Stomach (tissue), 9 donors: ENCODE data around the gene ADAD2. TPM values are rescaled to one million over a fixed set of nuclear protein-coding genes. Genes with fewer than 3 reads are reported as not detected.

Experiments
- DNase-seq, 2 donors: peaks; one replicate each; pipeline versions ENCODE4 v3.0.0 to v3.0.0-alpha.2; 2013 to 2019
- H3K27ac ChIP-seq, 5 donors: fragments of 200-600 bp in 4 of 5; sonication (generic) in 4 of 5; one replicate each; pipeline ENCODE4 v1.5.1; 2013 to 2019; ENCODE audit warnings: mild to moderate bottlenecking in 1 of 5, moderate library complexity in 1 of 5
- H3K27me3 ChIP-seq, 3 donors: fragments of 200-600 bp; sonication (generic); one replicate each; pipeline ENCODE4 v1.5.1; 2017 to 2019; ENCODE audit warnings: mixed run types in 1 of 3
- H3K36me3 ChIP-seq, 4 donors: fragments of 200-600 bp; sonication (generic); 1 replicate in 3 of 4; 2 replicates in 1 of 4; pipeline ENCODE4 v1.5.1; 2016 to 2019
- H3K4me1 ChIP-seq, 4 donors: fragments of 200-600 bp; sonication (generic); one replicate each; pipeline ENCODE4 v1.5.1; 2016 to 2019
- H3K4me3 ChIP-seq, 4 donors: fragments of 200-600 bp; sonication (generic) in 3 of 4; one replicate each; pipeline ENCODE4 v1.5.1; 2016 to 2019; ENCODE audit warnings: mild to moderate bottlenecking in 1 of 4
- H3K9me3 ChIP-seq, 4 donors: fragments of 200-600 bp; sonication (generic); one replicate each; pipeline ENCODE4 v1.5.1; 2016 to 2019
- EP300 ChIP-seq: sonication (generic); formaldehyde crosslinking; IDR thresholded peaks from one replicate; pipeline ENCODE4 v1.6.1; 2017; ENCODE audit warnings: antibody characterized with exemption
- POLR2A ChIP-seq, 4 donors: fragments of 450-650 bp; IDR thresholded peaks; one replicate each; pipeline ENCODE4 v1.6.1; 2016; ENCODE audit warnings: antibody characterized with exemption in 4 of 4, control low read depth in 2 of 4, mild to moderate bottlenecking in 1 of 4, moderate library complexity in 1 of 4
- POLR2AphosphoS5 ChIP-seq, 3 donors: sonication (generic); formaldehyde crosslinking; IDR thresholded peaks; one replicate each; pipeline ENCODE4 v1.6.1; 2016; ENCODE audit warnings: antibody characterized with exemption in 3 of 3
- WGBS, 5 donors: extraction: QIAGEN DNeasy Blood & Tissue Kit in 3 of 5; methylation state at CpG; one replicate each; pipeline versions ENCODE4 v1.1.5 to v1.1.7; 2013 to 2018; 5-methylcytosine and 5-hydroxymethylcytosine counted together
- intact Hi-C: fragments of 100-400 bp; cut with DNase I; formaldehyde crosslinking; loops from one replicate; pipeline ENCODE4 v1.15.1; 2023; ENCODE audit warnings: low total_unique reads
- polyA plus RNA-seq, 3 donors: library from polyadenylated mRNA; stranded (reverse); fragments of 200-250 nt; gene quantifications; one replicate each; pipeline ENCODE4 v1.2.3, GENCODE V29; 2013
- total RNA-seq, 5 donors: library from RNA; depleted of rRNA; stranded (reverse); fragments of >200 nt; gene quantifications; one replicate each; pipeline versions ENCODE4 v1.1.0 to v1.2.3, GENCODE V29; 2014 to 2016
- TF ChIP-seq, protein P1 (sequence below), 7 experiments: fragments of 450-650 bp in 4 of 7; fragments of 200-600 bp in 3 of 7; sonication (generic) in 3 of 7; IDR thresholded peaks; one replicate each; pipeline ENCODE4 v1.5.1; 2016 to 2019; ENCODE audit warnings: antibody characterized with exemption in 7 of 7, control low read depth in 2 of 7, mild to moderate bottlenecking in 1 of 7
- donor health status: healthy with polysubstance abuse.
- donor health status: Bipolar disorder and iron deficiency.
- donor health status: healthy.

ADAD2 gene
- total and polyA plus RNA-seq, 8 donors, result 0.18 to 4.3 (median 2.5) TPM; not detected in 4

DNA sequence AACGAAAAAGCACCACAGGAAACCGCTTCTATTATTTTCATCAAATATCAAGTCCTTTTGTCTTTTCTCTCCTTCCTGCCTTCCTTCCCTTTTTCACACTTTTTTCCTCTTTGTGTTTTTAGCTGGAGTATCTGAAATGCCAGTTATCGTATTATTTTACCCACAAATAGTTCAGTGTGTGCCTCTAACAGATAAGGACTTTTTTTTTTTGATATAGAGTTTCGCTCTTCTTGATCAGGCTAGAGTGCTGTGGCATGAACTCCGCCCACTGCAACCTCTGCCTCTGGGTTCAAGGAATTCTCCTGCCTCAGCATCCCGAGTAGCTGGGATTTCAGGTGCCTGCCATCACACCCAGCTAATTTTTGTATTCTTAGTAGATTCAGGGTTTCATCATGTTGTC, 35.2 kb upstream of the ADAD2 start:
- intact Hi-C loops, result no loop called here
- no peaks in the 10 kb centered on the region for H3K9me3 ChIP-seq
- peaks cover 0 to 32% (median 13%) of the 10 kb centered on the region in 3 donors for H3K27me3 ChIP-seq
- H3K36me3 ChIP-seq, result no peaks in the 10 kb centered on the region
- DNase-seq, result no peak
- WGBS, 5 donors, result 78 to 92% (median 85%) methylated on average over 6 of the region's 6 CpGs
- H3K4me3 ChIP-seq, result no peak overlapping the region
- H3K27ac ChIP-seq, result no peak overlapping the region
- H3K4me1 ChIP-seq, result no peaks in the 10 kb centered on the region
- TF ChIP-seq EP300 (no peak), POLR2A (IDR thresholded peaks at IDR 0.05) (no peak), POLR2AphosphoS5 (IDR thresholded peaks at IDR 0.05) (no peak)
- TF ChIP-seq, protein P1, sequence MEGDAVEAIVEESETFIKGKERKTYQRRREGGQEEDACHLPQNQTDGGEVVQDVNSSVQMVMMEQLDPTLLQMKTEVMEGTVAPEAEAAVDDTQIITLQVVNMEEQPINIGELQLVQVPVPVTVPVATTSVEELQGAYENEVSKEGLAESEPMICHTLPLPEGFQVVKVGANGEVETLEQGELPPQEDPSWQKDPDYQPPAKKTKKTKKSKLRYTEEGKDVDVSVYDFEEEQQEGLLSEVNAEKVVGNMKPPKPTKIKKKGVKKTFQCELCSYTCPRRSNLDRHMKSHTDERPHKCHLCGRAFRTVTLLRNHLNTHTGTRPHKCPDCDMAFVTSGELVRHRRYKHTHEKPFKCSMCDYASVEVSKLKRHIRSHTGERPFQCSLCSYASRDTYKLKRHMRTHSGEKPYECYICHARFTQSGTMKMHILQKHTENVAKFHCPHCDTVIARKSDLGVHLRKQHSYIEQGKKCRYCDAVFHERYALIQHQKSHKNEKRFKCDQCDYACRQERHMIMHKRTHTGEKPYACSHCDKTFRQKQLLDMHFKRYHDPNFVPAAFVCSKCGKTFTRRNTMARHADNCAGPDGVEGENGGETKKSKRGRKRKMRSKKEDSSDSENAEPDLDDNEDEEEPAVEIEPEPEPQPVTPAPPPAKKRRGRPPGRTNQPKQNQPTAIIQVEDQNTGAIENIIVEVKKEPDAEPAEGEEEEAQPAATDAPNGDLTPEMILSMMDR (IDR thresholded peaks at IDR 0.05), result no peak

DNA sequence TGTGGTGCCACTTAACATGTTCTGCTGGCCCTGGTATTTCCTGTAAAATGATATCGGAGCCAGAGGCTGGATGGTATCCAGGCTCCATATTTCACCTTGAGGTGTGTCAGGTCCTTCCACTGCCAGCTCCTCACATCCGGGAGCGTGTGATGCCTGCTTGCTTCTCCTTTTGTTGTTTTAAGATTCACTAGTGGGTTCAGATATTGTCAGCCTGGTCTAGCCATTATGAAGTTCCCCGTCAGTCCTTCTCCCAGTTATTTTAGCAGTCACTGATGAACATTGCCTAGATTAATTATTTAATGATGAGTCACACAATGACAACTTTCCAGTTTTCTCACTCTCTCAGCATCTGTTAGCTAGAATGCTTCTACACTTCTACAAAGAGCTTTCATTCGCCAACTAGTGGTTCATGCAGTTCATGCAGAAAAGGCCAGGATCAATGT, 34.6 kb upstream of the ADAD2 start:
- no peak overlapping the region for H3K4me3 ChIP-seq
- no peaks in the 10 kb centered on the region for H3K36me3 ChIP-seq
- H3K4me1 ChIP-seq, result no peaks in the 10 kb centered on the region
- TF ChIP-seq, protein P1 (IDR thresholded peaks at IDR 0.05), result no peak
- TF ChIP-seq EP300, result no peak
- TF ChIP-seq POLR2AphosphoS5 (IDR thresholded peaks at IDR 0.05), result no peak
- no peak for TF ChIP-seq POLR2A (IDR thresholded peaks at IDR 0.05)
- no peak overlapping the region for H3K27ac ChIP-seq
- intact Hi-C loops, result no loop called here
- 72 to 79% (median 76%) methylated on average over 5 of the region's 5 CpGs for WGBS, 5 donors
- no peaks in the 10 kb centered on the region for H3K9me3 ChIP-seq
- no peak for DNase-seq
- peaks cover 0 to 34% (median 13%) of the 10 kb centered on the region in 3 donors for H3K27me3 ChIP-seq

DNA sequence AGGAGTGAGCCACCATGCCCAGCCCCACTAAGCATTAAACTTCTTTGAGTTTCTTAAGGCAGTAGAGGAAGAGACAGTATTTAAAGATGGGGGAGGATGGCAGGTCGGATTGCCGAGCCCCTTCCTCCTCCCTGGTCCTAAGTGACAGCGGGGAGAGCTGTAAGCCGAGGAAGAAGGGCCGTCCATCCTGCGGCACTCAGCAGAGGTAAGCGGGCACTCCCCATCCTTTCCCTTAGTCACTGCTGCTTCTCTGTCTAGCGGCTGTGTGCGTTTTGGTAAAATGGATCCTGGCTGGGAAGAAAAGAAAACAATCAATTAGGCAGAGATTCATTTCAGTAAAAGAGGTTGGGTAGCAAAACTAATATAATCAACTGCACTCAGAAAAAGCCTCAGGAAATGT, 31.9 kb upstream of the ADAD2 start:
- peaks cover 0 to 35% (median 13%) of the 10 kb centered on the region in 3 donors for H3K27me3 ChIP-seq
- no peaks in the 10 kb centered on the region for H3K9me3 ChIP-seq
- no peaks in the 10 kb centered on the region for H3K4me1 ChIP-seq
- no peak overlapping the region for H3K27ac ChIP-seq
- H3K4me3 ChIP-seq, result no peak overlapping the region
- DNase-seq, result no peak
- TF ChIP-seq POLR2A (IDR thresholded peaks at IDR 0.05) (no peak), EP300 (no peak), POLR2AphosphoS5 (IDR thresholded peaks at IDR 0.05) (no peak)
- TF ChIP-seq, protein P1 (IDR thresholded peaks at IDR 0.05), result no peak
- H3K36me3 ChIP-seq, result no peaks in the 10 kb centered on the region
- WGBS, 5 donors, result 29 to 38% (median 34%) methylated on average over 9 of the region's 9 CpGs
- intact Hi-C loops, result no loop called here

DNA sequence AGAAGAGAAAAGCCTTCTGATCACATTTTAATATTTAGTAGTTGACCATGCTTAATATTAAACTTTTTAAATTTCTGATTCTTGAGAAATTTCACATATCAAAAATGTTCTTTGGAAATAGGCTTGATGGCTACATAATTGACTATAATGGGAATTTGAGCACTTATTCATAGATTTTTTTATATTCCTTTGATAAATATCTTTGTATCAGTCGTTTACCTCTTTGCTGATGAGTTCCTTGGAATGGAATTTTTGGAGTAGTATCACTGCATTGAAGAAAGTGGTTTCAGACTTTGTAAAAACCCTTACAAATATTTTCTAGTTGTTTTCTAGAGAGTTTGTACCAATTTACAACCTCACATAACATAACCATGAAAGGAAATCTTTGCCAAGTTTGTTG, 31.2 kb upstream of the ADAD2 start:
- Histone ChIP-seq H3K4me3 (no peak overlapping the region), H3K27ac (no peak overlapping the region), H3K9me3 (no peaks in the 10 kb centered on the region), H3K36me3 (no peaks in the 10 kb centered on the region), H3K27me3 (peaks cover 0 to 35% (median 13%) of the 10 kb centered on the region in 3 donors), H3K4me1 (no peaks in the 10 kb centered on the region)
- intact Hi-C loops, result no loop called here
- TF ChIP-seq EP300, result no peak
- TF ChIP-seq, protein P1 (IDR thresholded peaks at IDR 0.05), result no peak
- TF ChIP-seq POLR2A (IDR thresholded peaks at IDR 0.05), result no peak
- TF ChIP-seq POLR2AphosphoS5 (IDR thresholded peaks at IDR 0.05), result no peak
- 37 to 70% (median 44%) methylated on average over 1 of the region's 1 CpG for WGBS, 5 donors
- no peak for DNase-seq
